ENCODE measurements around the gene AP5S1. TPM values are rescaled to one million over a fixed set of nuclear protein-coding genes. Genes with fewer than 3 reads are reported as not detected.

AP5S1 gene
- total RNA-seq, 1 donor from 2014 or later: 6.1 TPM

DNA sequence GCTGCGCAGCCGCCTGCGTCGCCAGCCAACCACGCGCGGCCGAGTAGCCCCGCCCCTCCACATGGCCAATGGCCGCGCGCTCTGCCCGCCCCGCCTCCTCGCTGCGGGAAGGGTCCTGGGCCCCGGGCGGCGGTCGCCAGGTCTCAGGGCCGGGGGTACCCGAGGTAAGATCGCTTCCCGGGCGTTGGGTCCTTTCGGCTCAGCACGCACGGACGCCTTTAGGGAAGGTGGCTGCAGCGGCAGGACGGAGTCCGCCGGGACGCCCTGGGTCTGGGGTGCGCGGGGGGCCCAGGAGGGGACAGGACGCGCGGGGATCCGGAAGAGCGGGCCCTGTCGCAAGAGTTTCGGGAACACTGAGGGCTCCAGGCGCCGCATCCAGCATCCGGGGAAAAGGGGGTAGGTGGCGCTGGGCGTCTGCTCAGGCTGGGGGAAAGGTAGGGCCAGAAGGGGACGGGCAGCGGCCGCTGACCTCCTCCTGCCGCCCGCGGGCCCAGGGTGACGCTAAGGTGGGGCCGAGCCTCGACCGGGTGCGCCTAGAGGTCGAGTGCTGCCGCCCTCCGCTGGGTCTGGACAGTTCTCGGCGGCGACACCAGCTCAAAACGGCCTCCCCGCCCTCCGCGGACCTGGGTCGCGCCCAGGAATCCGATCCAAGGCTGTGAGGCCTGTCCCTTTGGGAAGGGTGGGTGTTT lies 26.5 kb downstream of the AP5S1 start, which contains the start of gene MAVS:
TSS of gene MAVS (plus strand) at position 95 of the 689 bp plus-strand sequence. CDS start 7,791 bp downstream, outside the sequence.
- intact Hi-C loops (cut with DNase I): no loop called here
- H3K27ac ChIP-seq: peak within 1 kb of the TSS; percentile 87
- TF ChIP-seq POLR2AphosphoS5 (IDR thresholded peaks at IDR 0.05; ENCODE audit: insufficient read depth in 1 of 2, low read depth in 1 of 2) (peak in 1 of 2 donors; percentile 92), CTCF (IDR thresholded peaks at IDR 0.05) (no peak), POLR2A (IDR thresholded peaks at IDR 0.05) (peak in 1 of 2 donors; percentile 74)

DNA sequence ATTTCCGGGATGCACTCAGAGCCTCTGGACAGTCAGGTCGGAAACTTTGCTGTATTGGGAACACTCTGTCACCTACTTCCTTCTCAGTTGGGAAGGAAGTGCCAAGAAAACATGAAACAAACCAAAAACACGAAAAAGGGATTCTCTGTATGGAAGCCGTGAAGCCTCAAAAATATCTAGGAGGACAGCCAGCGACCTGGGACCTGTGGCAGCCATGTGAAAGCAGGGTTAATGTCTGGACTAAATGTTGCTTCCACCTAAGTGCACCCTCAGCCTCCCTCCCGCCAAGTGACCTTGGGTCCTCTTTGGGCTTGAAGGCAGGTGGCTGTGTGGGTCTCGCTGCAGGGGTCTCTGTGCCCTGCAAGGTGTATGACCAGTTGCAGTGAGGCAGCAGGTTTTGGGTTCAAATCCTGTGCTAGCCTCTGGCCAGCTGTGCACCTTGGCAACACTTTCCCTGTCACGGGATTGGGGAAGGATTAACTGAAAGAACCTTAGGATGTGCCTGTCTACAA lies 27.1 kb downstream of the AP5S1 start:
- no peak for TF ChIP-seq POLR2A (IDR thresholded peaks at IDR 0.05)
- no peak for TF ChIP-seq POLR2AphosphoS5 (IDR thresholded peaks at IDR 0.05; ENCODE audit: insufficient read depth in 1 of 2, low read depth in 1 of 2)
- TF ChIP-seq CTCF (IDR thresholded peaks at IDR 0.05): no peak
- intact Hi-C loops (cut with DNase I): no loop called here
- H3K27me3 ChIP-seq: no peaks in the 10 kb centered on the region
- no peaks in the 10 kb centered on the region for H3K9me3 ChIP-seq
- H3K4me3 ChIP-seq: peak overlapping the region; percentile 96 to 97
- DNase-seq (ENCODE audit: extremely low spot score in 2 of 2): peak in 1 of 2 donors; percentile 86
- H3K4me1 ChIP-seq: peaks cover 30% of the 10 kb centered on the region
- peak overlapping the region; percentile 87 for H3K27ac ChIP-seq
- H3K36me3 ChIP-seq: no peaks in the 10 kb centered on the region

More for the DNA sequence above, 26.5 kb downstream of the AP5S1 start, which contains the start of gene MAVS:
- Histone ChIP-seq H3K4me3 (peak within 1 kb of the TSS; percentile 96 to 97), H3K27me3 (no peaks in the 10 kb centered on the region), H3K36me3 (no peaks in the 10 kb centered on the region), H3K4me1 (peaks cover 30% of the 10 kb centered on the region), H3K9me3 (no peaks in the 10 kb centered on the region)
- DNase-seq (ENCODE audit: extremely low spot score in 2 of 2): peak in 1 of 2 donors; percentile 90

DNA sequence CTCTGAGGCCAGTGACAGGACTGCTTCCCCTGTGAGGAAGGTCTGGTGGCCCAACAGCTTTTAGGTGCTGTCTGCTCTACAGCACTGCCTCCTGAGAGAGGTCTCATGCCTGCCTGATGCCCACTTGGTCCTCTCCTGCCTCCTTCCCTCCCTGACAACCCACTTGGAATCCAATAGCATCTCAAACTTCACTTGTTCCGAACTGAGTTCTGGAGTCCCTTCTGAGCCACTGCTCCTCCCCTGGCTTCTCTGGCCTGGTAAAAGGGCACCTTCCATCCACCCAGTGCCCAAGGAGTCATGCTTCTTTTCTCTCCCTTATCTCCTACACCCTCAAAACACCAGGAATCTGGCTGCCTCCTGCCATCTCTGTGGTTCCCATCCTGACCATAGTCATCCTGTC lies 28.2 kb downstream of the AP5S1 start:
- no peak overlapping the region for H3K27ac ChIP-seq

DNA sequence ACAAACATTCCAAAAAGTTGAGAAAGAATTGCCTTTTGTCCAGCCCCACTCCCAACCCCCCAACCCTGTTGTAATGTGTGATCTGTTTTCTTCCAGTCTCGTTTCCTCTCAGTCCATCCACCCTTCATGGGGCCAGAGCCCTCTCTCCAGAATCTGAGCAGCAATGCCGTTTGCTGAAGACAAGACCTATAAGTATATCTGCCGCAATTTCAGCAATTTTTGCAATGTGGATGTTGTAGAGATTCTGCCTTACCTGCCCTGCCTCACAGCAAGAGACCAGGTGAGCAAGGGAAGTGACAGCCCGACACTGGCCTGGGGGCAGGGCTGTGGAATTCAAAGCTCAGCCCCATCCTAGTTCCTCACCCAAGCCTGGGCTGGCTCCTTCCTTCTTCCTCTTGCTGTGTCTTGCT lies 34.1 kb downstream of the AP5S1 start:
- peaks cover 0 to 27% of the 10 kb centered on the region in 2 donors for H3K36me3 ChIP-seq
- no peaks in the 10 kb centered on the region for H3K27me3 ChIP-seq
- intact Hi-C loops (cut with DNase I): no loop called here
- TF ChIP-seq CTCF (IDR thresholded peaks at IDR 0.05): no peak
- TF ChIP-seq POLR2AphosphoS5 (IDR thresholded peaks at IDR 0.05; ENCODE audit: insufficient read depth in 1 of 2, low read depth in 1 of 2): no peak
- TF ChIP-seq POLR2A (IDR thresholded peaks at IDR 0.05): no peak
- DNase-seq (ENCODE audit: extremely low spot score in 2 of 2): no peak
- no peaks in the 10 kb centered on the region for H3K9me3 ChIP-seq
- no peak overlapping the region for H3K4me3 ChIP-seq
- H3K27ac ChIP-seq: no peak overlapping the region
- H3K4me1 ChIP-seq: peaks cover 7% of the 10 kb centered on the region

More for the DNA sequence above, 28.2 kb downstream of the AP5S1 start:
- peak in 1 of 2 donors; percentile 81 for DNase-seq (ENCODE audit: extremely low spot score in 2 of 2)
- no peaks in the 10 kb centered on the region for H3K9me3 ChIP-seq
- no peak for TF ChIP-seq CTCF (IDR thresholded peaks at IDR 0.05)
- TF ChIP-seq POLR2A (IDR thresholded peaks at IDR 0.05): no peak
- no peak for TF ChIP-seq POLR2AphosphoS5 (IDR thresholded peaks at IDR 0.05; ENCODE audit: insufficient read depth in 1 of 2, low read depth in 1 of 2)
- H3K4me3 ChIP-seq: no peak overlapping the region
- H3K27me3 ChIP-seq: no peaks in the 10 kb centered on the region
- H3K4me1 ChIP-seq: peaks cover 30% of the 10 kb centered on the region
- intact Hi-C loops (cut with DNase I): no loop called here
- no peaks in the 10 kb centered on the region for H3K36me3 ChIP-seq

DNA sequence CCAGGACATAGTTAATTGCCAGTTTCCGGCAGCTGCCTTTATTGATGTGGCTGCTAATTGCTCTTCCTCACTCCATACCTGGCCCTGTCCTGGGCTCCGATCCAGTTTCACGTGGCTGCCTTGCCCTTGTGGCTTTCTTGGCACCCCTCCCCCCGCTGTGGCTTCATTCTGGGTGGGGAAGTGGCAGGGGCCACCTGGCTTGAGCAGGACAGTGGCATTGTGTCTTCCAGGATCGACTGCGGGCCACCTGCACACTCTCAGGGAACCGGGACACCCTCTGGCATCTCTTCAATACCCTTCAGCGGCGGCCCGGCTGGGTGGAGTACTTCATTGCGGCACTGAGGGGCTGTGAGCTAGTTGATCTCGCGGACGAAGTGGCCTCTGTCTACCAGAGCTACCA lies 37.1 kb downstream of the AP5S1 start:
- H3K27me3 ChIP-seq: no peaks in the 10 kb centered on the region
- no peaks in the 10 kb centered on the region for H3K9me3 ChIP-seq
- peaks cover 0 to 54% of the 10 kb centered on the region in 2 donors for H3K36me3 ChIP-seq
- no peak overlapping the region for H3K4me3 ChIP-seq
- H3K27ac ChIP-seq: no peak overlapping the region
- H3K4me1 ChIP-seq: peaks cover 7% of the 10 kb centered on the region
- TF ChIP-seq POLR2A (IDR thresholded peaks at IDR 0.05) (no peak), POLR2AphosphoS5 (IDR thresholded peaks at IDR 0.05; ENCODE audit: insufficient read depth in 1 of 2, low read depth in 1 of 2) (no peak), CTCF (IDR thresholded peaks at IDR 0.05) (no peak)
- intact Hi-C loops (cut with DNase I): no loop called here
- DNase-seq (ENCODE audit: extremely low spot score in 2 of 2): no peak

All from vagina (tissue), 2 donors.